ENCODE results near the gene DYNC2I2.
"Not testable (repeated sequence)": the region's sequence is repeated elsewhere in the genome, so short reads cannot be mapped to it uniquely, and the experiment has no call there.

The DYNC2I2 gene

DNA sequence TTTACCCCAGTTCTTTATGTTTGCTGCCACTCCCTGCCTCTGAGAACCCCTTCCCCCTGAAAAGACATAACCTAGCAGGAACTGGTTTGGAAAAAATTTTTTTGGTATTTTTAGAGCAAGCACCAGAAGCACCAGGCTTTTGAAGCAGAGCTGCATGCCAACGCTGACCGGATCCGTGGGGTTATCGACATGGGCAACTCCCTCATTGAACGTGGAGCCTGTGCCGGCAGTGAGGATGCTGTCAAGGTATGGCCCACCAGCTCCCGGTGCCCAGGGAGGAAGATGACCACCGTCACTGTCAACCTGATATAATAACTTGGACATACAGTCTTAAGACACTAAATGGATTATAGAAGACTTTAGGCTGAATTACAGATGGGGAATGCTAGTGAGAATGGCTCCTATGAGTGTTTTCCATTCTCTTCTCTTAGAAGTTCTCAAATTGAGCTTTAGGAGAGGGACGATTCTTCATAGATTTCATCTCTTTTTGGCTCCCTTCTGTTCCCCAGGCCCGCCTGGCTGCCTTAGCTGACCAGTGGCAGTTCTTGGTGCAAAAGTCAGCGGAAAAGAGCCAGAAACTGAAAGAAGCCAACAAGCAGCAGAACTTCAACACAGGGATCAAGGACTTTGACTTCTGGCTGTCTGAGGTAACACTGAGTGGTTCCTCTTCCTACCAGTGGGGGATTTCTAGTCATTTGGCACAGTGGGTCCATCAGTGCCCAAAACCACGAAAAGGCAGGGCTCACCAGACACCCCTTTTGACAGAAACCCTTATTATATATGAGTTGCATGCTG is 44.9 kb downstream of the DYNC2I2 start:
- DNase-seq, result no peak

DNA sequence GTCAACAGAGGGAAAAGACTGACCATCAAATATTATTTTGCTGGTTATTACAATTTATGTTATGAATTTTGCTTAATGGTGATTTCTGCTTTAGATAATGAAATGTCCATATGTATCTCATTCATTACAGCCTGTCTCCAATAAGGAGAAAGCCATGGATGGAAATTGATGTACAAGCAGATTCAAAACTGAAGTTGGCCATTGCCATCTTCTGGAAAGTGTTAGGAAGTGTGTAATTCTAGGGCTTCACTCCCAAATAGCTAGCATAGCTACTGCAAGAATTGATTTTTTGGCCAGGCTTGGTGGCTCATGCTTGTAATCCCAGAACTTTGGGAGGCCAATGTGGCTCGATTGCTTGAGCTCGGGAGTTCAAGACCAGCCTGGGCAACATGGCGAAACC is 45.8 kb downstream of the DYNC2I2 start:
- no peak for DNase-seq

DNA sequence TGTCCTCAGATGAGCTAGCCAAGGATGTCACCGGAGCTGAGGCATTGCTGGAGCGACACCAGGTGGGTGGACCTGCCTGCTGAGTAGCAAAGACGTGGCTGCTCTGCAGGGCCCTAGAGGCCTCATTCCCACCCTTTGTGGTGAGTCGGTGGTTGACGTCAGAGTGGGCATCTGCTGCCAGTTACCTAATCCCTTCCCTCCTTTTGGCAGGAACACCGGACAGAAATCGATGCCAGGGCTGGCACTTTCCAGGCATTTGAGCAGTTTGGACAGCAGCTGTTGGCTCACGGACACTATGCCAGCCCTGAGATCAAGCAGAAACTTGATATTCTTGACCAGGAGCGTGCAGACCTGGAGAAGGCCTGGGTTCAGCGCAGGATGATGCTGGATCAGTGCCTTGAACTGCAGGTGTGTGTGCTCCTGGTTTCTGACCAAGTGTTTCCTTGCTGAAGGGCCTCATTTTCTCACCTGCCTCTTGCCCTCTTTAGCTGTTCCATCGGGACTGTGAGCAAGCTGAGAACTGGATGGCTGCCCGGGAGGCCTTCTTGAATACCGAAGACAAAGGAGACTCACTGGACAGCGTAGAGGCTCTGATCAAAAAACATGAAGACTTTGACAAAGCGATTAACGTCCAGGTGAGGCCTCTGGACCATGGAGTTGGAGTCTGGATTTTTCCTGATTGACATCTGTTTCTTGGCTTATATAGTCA is 48.9 kb downstream of the DYNC2I2 start:
- peak; percentile 73 to 81 for DNase-seq

DNA sequence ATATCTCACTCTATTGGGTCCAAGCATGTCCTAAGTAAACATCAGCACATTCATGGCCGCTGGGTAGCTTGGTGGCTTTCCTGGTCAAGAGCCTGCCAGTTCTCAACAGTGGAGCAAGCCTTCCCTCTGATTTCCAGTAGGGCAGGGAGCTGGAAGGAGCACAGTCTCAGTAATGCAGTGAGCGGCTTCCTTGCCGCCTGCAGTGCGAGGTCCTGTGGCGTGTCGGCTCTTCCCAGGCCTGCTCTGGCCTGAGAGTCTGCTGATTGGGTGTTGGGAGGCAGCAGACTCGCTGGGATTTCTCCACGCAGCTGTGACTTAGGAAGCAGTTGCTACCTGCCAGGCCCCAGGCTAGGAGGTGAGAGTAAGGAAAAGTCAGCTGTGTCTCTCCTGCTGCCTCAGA is 53.0 kb downstream of the DYNC2I2 start:
- DNase-seq, result no peak

DNA sequence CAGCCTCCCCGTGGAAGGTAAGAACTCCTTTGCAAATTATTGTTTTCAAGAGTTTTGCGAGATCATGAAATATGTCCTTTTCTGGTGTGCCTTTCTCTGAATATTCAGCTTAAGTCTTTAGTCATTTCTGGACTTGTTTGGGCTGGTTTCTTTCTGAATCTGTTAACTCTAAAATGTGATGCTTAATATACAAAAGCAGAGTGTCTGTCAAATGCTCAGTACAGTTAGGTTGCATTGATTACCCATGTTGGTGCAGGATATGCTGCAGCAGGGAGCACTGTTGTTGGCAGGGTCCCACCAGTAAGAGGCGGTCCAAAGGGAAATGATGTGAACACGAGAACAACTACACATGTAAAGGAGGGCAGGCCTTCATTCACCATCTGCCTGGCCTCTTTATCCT is 56.5 kb downstream of the DYNC2I2 start:
- no peak for DNase-seq

DNA sequence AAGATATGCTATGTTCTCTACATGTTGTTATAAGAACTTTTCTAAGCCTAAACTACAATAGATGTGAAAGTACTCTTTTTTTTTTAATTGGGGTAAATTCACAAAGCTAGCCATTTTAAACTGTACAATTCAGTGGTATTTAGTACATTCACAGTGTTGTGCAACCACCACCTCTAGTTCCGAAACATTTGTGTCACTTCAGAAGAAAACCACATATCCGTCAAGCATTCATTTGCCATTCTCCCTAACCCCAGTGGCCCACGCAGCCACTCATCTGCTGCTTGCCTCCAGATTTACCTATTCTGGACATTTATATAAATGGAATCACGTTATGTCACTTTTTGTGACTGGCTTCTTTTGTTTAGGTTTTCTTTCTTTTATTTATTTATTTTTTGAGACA is 61.2 kb downstream of the DYNC2I2 start:
- no peak for DNase-seq

DNA sequence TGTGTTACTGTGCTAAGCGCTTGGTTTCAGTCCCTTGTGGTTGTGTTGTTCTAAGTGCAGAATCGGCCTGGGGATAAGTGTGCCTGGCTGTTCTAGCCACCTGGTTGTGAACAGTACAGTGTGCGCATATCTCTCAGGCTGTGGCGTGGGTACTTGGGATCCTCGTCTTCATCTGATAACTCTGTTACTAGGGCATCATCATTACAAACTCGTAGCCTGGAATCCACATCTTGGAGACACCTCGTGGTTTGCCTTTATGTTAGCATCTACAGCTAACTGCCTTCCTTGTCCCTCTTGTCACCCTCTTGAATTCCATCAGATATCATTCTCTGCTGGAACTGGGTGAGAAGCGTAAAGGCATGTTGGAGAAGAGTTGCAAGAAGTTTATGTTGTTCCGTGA is 62.8 kb downstream of the DYNC2I2 start:
- DNase-seq, result no peak

DNA sequence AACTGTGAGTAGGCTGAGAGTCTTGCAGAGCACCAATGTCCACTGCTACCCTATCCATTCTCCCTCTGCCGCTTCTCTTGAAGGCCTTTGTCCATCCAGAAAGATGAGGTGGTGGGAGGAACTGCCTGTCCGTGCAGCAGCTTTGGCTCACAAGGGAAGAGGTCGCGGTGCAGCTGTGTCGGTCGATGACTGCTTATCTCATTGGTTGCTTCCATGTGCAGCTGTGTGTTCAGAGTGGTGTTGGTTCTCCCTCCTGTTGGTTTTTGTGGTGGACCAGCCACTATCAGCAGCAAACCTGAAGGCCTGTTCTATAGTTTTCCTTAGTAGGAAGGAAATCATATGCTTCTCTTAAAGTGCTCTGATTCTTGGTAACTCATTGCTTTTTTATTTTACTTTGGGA is 63.6 kb downstream of the DYNC2I2 start:
- no peak for DNase-seq

DNA sequence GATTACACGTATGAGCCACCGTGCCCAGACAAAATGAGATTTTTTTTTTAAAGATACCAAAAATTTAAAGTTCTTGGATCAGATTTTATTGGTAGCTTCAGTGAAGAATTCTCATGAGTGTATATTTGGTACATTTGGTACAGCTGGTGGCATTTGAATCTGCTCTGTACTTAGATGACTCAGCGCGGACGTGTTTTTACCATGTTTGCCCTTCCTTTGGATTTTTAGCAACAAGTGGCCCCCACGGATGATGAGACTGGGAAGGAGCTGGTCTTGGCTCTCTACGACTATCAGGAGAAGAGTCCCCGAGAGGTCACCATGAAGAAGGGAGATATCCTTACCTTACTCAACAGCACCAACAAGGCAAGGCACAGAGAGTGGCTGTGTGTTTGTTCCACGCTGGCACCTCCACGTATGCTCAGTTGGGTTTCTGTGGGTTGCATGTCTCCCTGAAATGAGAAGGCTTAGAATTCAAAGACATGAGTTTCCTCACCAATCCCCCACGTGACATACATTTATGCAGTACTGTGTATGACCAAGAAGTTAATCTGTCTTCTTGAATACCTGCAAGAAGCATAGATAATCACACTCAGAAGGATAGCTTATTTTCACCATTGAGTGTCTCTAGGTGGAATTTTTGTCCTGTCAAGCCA is 67.9 kb downstream of the DYNC2I2 start:
- DNase-seq, result no peak

DNA sequence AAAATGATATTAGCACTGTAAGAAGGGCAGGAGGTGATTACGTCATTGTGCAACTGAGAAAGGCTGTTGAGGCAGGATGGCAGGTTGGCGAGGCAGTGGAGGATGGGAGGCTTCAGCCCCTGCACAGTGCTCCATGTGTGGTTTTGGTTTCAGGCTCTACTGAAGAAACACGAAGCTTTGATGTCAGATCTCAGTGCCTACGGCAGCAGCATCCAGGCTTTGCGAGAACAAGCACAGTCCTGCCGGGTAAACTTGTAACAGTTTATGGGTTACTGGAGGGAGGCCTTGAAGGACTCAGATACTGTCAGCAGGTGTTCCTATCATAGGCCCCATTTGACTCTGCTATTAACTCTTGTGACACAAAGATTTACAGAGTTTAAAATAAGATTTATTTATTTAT is 69.2 kb downstream of the DYNC2I2 start:
- no peak for DNase-seq

DNA sequence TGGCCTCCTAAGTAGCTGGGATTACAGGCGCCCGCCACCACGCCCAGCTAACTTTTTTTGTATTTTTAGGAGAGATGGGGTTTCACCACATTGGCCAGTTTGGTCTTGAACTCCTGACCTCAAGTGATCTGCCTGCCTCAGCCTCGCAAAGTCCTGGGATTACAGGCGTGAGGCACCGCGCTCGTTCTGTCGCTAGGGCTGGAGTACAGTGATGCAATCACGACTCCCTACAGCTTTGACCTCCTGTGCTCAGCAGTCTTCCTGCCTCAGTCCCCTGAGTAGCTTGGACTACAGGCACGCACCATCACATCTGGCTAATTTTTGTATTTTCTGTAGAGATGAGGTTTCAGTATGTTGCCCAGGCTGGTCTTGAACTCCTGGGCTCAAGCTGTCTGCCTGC is 69.7 kb downstream of the DYNC2I2 start:
- DNase-seq, result not testable (repeated sequence)

DNA sequence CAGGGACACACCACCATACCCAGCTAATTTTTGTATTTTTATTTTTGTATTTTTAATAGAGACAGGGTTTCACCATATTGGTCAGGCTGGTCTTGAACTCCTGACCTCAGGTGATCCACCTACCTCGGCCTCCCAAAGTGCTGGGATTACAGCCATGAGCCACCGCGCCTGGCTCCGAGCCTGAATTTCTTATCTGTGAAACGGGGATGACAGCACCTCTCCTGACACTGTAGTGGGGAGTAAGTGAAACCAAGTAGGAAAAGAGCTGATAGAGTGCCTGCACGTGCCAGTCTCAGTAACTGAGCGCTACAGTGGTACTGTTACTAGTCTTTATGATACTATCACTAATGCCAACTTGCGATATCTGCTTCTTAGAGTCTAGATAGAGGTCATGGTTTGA is 71.5 kb downstream of the DYNC2I2 start:
- DNase-seq, result not testable (repeated sequence)
